SK-N-SH (cell line): ENCODE measurements around the gene ANKRD44.

Source experiments
- CHD2 ChIP-seq: fragments of 150-350 bp; IDR thresholded peaks from 2 replicates; pipeline ENCODE4 v1.6.1; 2018; ENCODE audit warnings: low read length; ENCODE audit not compliant: partially characterized antibody
- EZH2phosphoT487 ChIP-seq: fragments of 200-600 bp; sonication (generic); IDR thresholded peaks from 2 replicates; pipeline ENCODE4 v1.6.1; 2017; ENCODE audit warnings: low read depth, mixed run types, mild to moderate bottlenecking, antibody characterized with exemption, moderate library complexity, borderline replicate concordance
- JUND ChIP-seq: IDR thresholded peaks from 2 replicates; pipeline ENCODE4 v1.4.0; 2012
- NFIC ChIP-seq: IDR thresholded peaks from 2 replicates; pipeline ENCODE4 v1.4.0; 2012; ENCODE audit warnings: borderline replicate concordance
- POLR2AphosphoS5 ChIP-seq: IDR thresholded peaks from 2 replicates; pipeline ENCODE4 v1.6.1; 2012; ENCODE audit warnings: low read depth, low read length
- RAD21 ChIP-seq: IDR thresholded peaks from 2 replicates; pipeline ENCODE4 v1.6.1; 2012; ENCODE audit warnings: mild to moderate bottlenecking, low read length
- SIN3A ChIP-seq: IDR thresholded peaks from 2 replicates; pipeline ENCODE4 v1.6.1; 2012; ENCODE audit warnings: low read depth, mild to moderate bottlenecking, low read length, moderate library complexity, borderline replicate concordance
- SMC3 ChIP-seq: IDR thresholded peaks from 2 replicates; pipeline ENCODE4 v1.6.1; 2012; ENCODE audit warnings: low read depth, low read length, improper control_type of control experiment
- TAF1 ChIP-seq: IDR thresholded peaks from 2 replicates; pipeline ENCODE4 v1.6.1; 2012; ENCODE audit warnings: low read depth, mild to moderate bottlenecking, low read length, moderate library complexity, borderline replicate concordance
- YY1 ChIP-seq: IDR thresholded peaks from 2 replicates; pipeline ENCODE4 v1.4.0; 2012; ENCODE audit warnings: low read depth, mild to moderate bottlenecking
- TF ChIP-seq, protein P1 (sequence below): fragments of 200-600 bp; sonication (generic); IDR thresholded peaks from 2 replicates; pipeline ENCODE4 v1.6.1; 2017; ENCODE audit warnings: antibody characterized with exemption, mild to moderate bottlenecking, moderate library complexity
- TF ChIP-seq, protein P2 (sequence below): IDR thresholded peaks from 2 replicates; pipeline ENCODE4 v1.4.0; 2012; ENCODE audit warnings: low read depth

GRCh38 chr2:197079832-197080555, 230.6 kb downstream of the ANKRD44 start:
- no peak; the same call in 1 of the 2 replicates for TF ChIP-seq POLR2AphosphoS5
- TF ChIP-seq, protein P1, sequence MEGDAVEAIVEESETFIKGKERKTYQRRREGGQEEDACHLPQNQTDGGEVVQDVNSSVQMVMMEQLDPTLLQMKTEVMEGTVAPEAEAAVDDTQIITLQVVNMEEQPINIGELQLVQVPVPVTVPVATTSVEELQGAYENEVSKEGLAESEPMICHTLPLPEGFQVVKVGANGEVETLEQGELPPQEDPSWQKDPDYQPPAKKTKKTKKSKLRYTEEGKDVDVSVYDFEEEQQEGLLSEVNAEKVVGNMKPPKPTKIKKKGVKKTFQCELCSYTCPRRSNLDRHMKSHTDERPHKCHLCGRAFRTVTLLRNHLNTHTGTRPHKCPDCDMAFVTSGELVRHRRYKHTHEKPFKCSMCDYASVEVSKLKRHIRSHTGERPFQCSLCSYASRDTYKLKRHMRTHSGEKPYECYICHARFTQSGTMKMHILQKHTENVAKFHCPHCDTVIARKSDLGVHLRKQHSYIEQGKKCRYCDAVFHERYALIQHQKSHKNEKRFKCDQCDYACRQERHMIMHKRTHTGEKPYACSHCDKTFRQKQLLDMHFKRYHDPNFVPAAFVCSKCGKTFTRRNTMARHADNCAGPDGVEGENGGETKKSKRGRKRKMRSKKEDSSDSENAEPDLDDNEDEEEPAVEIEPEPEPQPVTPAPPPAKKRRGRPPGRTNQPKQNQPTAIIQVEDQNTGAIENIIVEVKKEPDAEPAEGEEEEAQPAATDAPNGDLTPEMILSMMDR = no peak
- no peak for TF ChIP-seq EZH2phosphoT487
- no peak for TF ChIP-seq TAF1
- 0 out of 2 replicates have a peak, but pooled peaks have one; percentile 6 for TF ChIP-seq RAD21
- TF ChIP-seq, protein P2, sequence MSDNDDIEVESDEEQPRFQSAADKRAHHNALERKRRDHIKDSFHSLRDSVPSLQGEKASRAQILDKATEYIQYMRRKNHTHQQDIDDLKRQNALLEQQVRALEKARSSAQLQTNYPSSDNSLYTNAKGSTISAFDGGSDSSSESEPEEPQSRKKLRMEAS = no peak
- TF ChIP-seq YY1 = no peak
- TF ChIP-seq SMC3 = no peak
- TF ChIP-seq NFIC = 0 out of 2 replicates have a peak, but pooled peaks have one; percentile 30
- no peak for TF ChIP-seq CHD2
- TF ChIP-seq SIN3A = no peak
- peak; percentile 33 for TF ChIP-seq JUND
